Measurements from ENCODE around the gene MIB2.
"Not testable (repeated sequence)": the region's sequence is repeated elsewhere in the genome, so short reads cannot be mapped to it uniquely, and the experiment has no call there.

GRCh38 chr1:1658583-1659549, 43.6 kb downstream of the MIB2 start, which contains the start of gene CDK11B:
- TF ChIP-seq CREB1 (IDR thresholded peaks at IDR 0.05; ENCODE audit: low read depth) (peak; percentile 98), POLR2A (IDR thresholded peaks at IDR 0.05; ENCODE audit: low read depth, low read length) (peak; percentile 70), CREM (IDR thresholded peaks at IDR 0.05; ENCODE audit: low read depth) (peak; percentile 99)
- not testable (repeated sequence) for TF ChIP-seq EP300 (IDR thresholded peaks at IDR 0.05; ENCODE audit: borderline replicate concordance in 1 of 2, control insufficient read depth in 1 of 2, low read depth in 2 of 2, low read length in 2 of 2); NFYA (IDR thresholded peaks at IDR 0.05; ENCODE audit: borderline replicate concordance, low read depth, low read length); RAD21 (IDR thresholded peaks at IDR 0.05; ENCODE audit: insufficient read depth, low read depth, low read length); BRCA1 (IDR thresholded peaks at IDR 0.05; ENCODE audit: low read depth, low read length); BHLHE40 (IDR thresholded peaks at IDR 0.05; ENCODE audit: borderline replicate concordance in 1 of 2, low read depth in 2 of 2, low read length in 1 of 2); SREBF2 (IDR thresholded peaks at IDR 0.05; ENCODE audit: low read length); SP1 (IDR thresholded peaks at IDR 0.05; ENCODE audit: low read depth, low read length); MAX (IDR thresholded peaks at IDR 0.05; ENCODE audit: low read depth, low read length)
